ENCODE results near the gene AFTPH. TPM values are rescaled to one million over a fixed set of nuclear protein-coding genes. Genes with fewer than 3 reads are reported as not detected.

Gene AFTPH
- polyA plus RNA-seq, 3 donors = 22.3 to 28.6 (median 28.4) TPM

- DNase-seq = peak; percentile 43 to 58 (median 53)
- H3K4me2 ChIP-seq (replicated peaks; ENCODE audit: extremely low read depth, low read length, poor library complexity, severe bottlenecking) = peak overlapping the region; percentile 46
- no peaks in the 10 kb centered on the region for H3K36me3 ChIP-seq (replicated peaks in 1 of 2; ENCODE audit: control insufficient read depth in 1 of 2, insufficient read depth in 2 of 2, low read length in 2 of 2)
- peaks cover 7 to 17% of the 10 kb centered on the region in 2 donors for H3K4me1 ChIP-seq (ENCODE audit: control insufficient read depth in 1 of 2, insufficient read depth in 2 of 2, low read length in 2 of 2)
- no peak overlapping the region for H3K4me3 ChIP-seq (replicated peaks in 1 of 3; ENCODE audit: low read depth in 2 of 3, low read length in 3 of 3)
- no peak for TF ChIP-seq CTCF (IDR thresholded peaks at IDR 0.05)
- Mint-ChIP-seq H3K36me3 (peaks cover 6 to 15% of the 10 kb centered on the region in 2 donors), H3K27ac (peak overlapping the region; percentile 25 to 88 (median 76)), H3K4me1 (peaks cover 39% of the 10 kb centered on the region), H3K9me3 (no peaks in the 10 kb centered on the region), H3K4me3 (peak overlapping the region in 1 of 2 donors; percentile 68), H3K27me3 (ENCODE audit: low read depth in 3 of 3) (no peaks in the 10 kb centered on the region)
- intact Hi-C loops (cut with micrococcal nuclease) = no loop called here
- H4K20me1 ChIP-seq (ENCODE audit: insufficient read depth, low read length) = peaks cover 100% of the 10 kb centered on the region
- no peaks in the 10 kb centered on the region for H3K27me3 ChIP-seq (ENCODE audit: control insufficient read depth in 2 of 2, insufficient read depth in 2 of 2, low read length in 2 of 2)
- peaks cover 100% of the 10 kb centered on the region for H3K79me2 ChIP-seq (ENCODE audit: insufficient read depth, low read length)
- peak overlapping the region in 1 of 2 donors; percentile 46 for H3K27ac ChIP-seq (ENCODE audit: low read depth in 1 of 2, low read length in 2 of 2)
- no peak overlapping the region for H2AFZ ChIP-seq (ENCODE audit: insufficient read depth, low read depth, low read length, poor library complexity, severe bottlenecking)
- 0% methylated on average over 1 of the region's 3 CpGs for WGBS (ENCODE audit: insufficient coverage)
- H3K9me3 ChIP-seq (replicated peaks in 1 of 2; ENCODE audit: control insufficient read depth in 1 of 2, insufficient read depth in 1 of 2, low read length in 2 of 2) = no peaks in the 10 kb centered on the region
- H3K9ac ChIP-seq (ENCODE audit: insufficient read depth, low read length, poor library complexity, severe bottlenecking) = no peak overlapping the region
Measured at GRCh38 chr2:64534363-64534762, 10.2 kb downstream of the AFTPH start.

- intact Hi-C loops (cut with micrococcal nuclease) = no loop called here
- peaks cover 100% of the 10 kb centered on the region for H3K79me2 ChIP-seq (ENCODE audit: insufficient read depth, low read length)
- no peak overlapping the region for H2AFZ ChIP-seq (ENCODE audit: insufficient read depth, low read depth, low read length, poor library complexity, severe bottlenecking)
- Mint-ChIP-seq H3K27me3 (ENCODE audit: low read depth in 3 of 3) (no peaks in the 10 kb centered on the region), H3K27ac (no peak overlapping the region), H3K4me3 (no peak overlapping the region), H3K4me1 (peaks cover 44% of the 10 kb centered on the region), H3K36me3 (peaks cover 6 to 16% of the 10 kb centered on the region in 2 donors), H3K9me3 (no peaks in the 10 kb centered on the region)
- no peaks in the 10 kb centered on the region for H3K9me3 ChIP-seq (replicated peaks in 1 of 2; ENCODE audit: control insufficient read depth in 1 of 2, insufficient read depth in 1 of 2, low read length in 2 of 2)
- H4K20me1 ChIP-seq (ENCODE audit: insufficient read depth, low read length) = peaks cover 100% of the 10 kb centered on the region
- peak overlapping the region in 1 of 2 donors; percentile 46 for H3K27ac ChIP-seq (ENCODE audit: low read depth in 1 of 2, low read length in 2 of 2)
- H3K4me2 ChIP-seq (replicated peaks; ENCODE audit: extremely low read depth, low read length, poor library complexity, severe bottlenecking) = peak overlapping the region; percentile 46
- no peak for DNase-seq
- TF ChIP-seq CTCF (IDR thresholded peaks at IDR 0.05) = no peak
- no CpG with 5 or more reads among the region's 1 CpG for WGBS (ENCODE audit: insufficient coverage)
- no peaks in the 10 kb centered on the region for H3K36me3 ChIP-seq (replicated peaks in 1 of 2; ENCODE audit: control insufficient read depth in 1 of 2, insufficient read depth in 2 of 2, low read length in 2 of 2)
- H3K27me3 ChIP-seq (ENCODE audit: control insufficient read depth in 2 of 2, insufficient read depth in 2 of 2, low read length in 2 of 2) = no peaks in the 10 kb centered on the region
- H3K9ac ChIP-seq (ENCODE audit: insufficient read depth, low read length, poor library complexity, severe bottlenecking) = no peak overlapping the region
- H3K4me3 ChIP-seq (replicated peaks in 1 of 3; ENCODE audit: low read depth in 2 of 3, low read length in 3 of 3) = no peak overlapping the region
- H3K4me1 ChIP-seq (ENCODE audit: control insufficient read depth in 1 of 2, insufficient read depth in 2 of 2, low read length in 2 of 2) = peaks cover 7 to 17% of the 10 kb centered on the region in 2 donors
Measured at GRCh38 chr2:64535024-64535423, 10.9 kb downstream of the AFTPH start.
